NCI-H1092 (cell line): ENCODE results near the gene DLGAP3.

Experiments used
- DNase-seq: peaks from one replicate; lab custom pipeline; 2025; lab: John Stamatoyannopoulos, UW

DLGAP3 gene

DNA sequence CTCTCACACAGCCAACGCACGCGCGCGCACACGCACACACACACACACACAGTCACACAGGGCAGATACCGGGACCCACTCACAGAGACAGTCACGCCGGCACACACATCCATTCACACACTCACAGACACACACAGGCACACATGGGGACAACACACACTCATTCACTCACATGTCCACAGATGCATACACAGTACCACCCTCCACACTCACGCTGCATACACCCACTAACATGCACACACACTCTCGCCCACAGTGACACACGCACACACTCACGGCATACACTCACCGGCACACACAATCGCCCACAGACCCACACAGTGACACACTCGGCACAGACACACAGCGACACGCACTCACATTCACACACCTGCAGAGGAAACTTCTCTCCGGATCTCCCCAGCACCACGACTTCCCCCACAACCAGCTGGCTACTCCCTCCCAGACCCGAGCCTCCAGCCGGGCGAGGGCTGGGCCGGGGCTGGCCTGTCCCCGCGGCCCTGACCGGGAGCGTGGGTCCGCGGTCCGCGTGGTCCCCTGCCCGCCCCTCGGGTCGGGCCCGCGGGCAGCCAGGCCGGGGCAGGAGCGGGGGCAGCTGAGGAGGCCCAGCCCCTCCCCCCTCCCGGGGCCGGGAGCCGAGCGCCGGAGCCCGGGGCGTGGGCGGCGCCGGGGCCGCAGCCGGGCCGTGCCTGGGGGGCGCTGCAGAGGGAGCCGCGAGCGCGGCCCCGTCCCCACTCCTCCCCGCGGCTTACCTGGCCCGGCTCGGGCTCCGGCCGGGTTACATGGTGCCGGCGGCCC, 552 bp downstream of the DLGAP3 start:
- no peak for DNase-seq

GRCh38 chr1:34928066-34928696, 1.3 kb downstream of the DLGAP3 start:
- no peak for DNase-seq

DNA sequence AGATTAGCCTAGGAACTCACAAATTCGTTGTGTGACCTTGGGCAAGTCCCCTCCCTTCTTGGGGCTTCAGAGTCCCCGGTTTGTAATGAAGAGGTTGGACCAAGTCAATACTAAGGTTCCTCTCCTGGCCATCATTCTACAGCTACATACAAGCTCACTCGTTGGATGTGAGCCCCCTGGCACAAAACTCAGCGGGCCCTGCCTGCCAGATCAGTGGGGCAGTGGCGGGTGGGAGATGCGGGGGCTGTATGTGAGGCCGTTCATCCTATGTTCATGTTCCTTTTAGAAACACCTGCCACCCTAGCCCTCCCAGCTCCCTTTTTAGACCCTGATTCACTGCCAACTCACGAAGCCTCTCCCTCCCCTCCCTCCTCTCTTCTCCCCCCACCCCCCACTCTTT, 2.1 kb downstream of the DLGAP3 start:
- no peak for DNase-seq

- no peak for DNase-seq
Observed at GRCh38 chr1:34926894-34927293, 2.6 kb downstream of the DLGAP3 start.

- no peak for DNase-seq
Observed at GRCh38 chr1:34926156-34926555, 3.3 kb downstream of the DLGAP3 start.

DNA sequence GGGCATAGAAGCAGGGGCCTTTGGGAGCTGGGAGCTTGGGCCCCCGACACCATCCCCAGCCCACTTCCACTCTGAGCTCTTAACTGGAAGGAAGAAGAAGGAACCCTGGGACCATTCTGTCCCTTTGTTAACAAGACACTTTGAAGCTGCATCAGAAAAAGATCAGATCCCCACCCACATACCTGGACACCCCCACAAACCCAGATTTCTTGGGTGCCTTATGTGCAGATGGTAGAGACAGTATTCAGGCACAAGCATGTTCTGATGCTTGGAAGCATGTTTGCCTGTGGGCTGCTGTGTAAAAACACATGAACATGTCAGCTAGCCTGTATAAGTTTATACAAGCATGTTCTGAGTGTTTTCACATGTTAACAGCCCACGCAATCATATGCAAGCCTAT, 3.7 kb downstream of the DLGAP3 start:
- no peak for DNase-seq

DNA sequence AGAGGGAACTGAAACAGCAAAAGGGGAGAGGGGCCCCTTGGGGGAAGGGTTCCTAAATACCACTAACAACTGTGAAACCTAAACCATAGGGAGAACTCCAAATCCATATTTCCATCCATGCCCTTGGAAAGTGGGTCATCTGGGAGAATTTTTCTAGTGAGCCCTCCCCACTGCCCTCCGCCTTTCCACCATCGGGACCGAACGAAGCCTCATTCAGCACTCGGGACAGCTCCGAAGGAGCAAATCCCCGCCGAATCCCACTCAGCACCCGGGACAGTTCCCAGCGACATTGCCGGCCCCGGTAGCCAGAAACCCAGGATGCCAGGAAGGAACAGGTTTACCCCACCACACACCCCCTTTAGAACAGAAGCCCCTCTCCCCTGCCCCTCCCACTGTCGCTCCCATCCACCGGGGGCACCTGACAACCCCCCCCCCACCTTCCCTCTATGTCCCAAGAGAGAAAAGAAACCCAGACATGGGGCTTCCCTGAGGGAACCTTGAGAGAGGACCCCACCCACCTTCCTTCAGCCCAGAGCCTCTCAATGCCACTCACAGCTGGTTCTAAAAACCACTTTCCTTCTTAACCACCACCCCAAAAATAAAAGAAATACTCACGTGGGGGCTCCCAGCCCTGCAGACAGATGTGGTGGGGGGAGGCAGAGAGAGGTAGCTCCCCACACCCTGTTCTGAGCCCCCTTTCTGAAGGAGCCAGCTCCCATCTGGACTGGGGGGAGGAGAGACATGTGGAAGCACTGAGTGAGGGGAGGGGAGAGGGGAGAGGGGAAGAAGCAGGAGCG, 4.5 kb downstream of the DLGAP3 start:
- no peak for DNase-seq

DNA sequence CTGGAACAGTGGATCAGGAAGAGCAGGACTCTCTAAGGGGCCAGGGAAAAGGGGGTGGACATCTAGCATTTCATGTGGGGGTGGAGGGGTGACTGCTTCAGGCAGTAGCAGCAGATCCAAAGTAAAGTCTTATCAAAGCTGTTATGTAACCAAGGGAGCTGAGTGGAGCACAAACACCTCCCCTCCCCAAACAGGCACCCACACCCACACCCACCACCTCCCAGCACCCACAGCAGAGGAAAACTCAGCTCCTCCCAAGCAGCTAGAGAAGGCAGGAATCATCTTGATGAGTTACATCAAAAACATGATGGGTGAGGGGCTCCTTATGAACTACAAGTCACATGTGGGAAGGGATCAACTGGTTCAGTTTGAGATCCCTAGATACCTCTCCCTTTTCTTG, 6.0 kb downstream of the DLGAP3 start:
- DNase-seq, result no peak

GRCh38 chr1:34918977-34919561, 10.4 kb downstream of the DLGAP3 start:
- DNase-seq, result peak; percentile 79

DNA sequence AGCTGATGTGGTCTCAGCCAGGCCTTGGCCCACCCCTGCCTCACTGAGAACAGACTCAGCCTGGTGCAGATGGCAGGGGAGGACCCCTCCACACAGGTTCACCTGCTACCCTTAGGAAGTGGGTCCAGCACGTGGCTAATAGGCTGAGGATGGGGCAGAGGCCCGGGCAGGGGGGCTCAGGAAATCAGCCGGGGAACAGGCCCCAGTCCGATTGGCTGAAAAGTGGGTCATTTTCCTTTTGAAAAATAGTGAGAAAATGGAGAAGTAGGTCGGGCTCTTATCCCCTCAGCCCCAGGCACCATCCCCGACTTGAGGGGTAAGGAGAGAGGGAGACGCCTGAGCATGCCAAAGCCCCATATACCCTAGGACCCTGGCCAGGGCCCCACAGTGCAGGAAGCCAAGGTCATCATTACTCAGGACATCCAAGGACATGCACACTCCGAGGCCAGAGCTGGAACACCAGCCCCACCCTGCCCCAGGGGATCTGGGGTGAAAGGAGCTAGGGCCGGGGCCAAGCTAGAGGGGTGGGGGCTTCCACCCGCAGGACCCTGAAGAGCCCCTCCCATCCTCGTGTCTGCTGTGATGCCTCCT, 11.0 kb downstream of the DLGAP3 start:
- DNase-seq, result no peak

GRCh38 chr1:34917017-34917416, 12.4 kb downstream of the DLGAP3 start:
- DNase-seq, result no peak

GRCh38 chr1:34916104-34916503, 13.3 kb downstream of the DLGAP3 start:
- DNase-seq, result no peak

GRCh38 chr1:34915521-34915920, 13.9 kb downstream of the DLGAP3 start:
- DNase-seq, result no peak

DNA sequence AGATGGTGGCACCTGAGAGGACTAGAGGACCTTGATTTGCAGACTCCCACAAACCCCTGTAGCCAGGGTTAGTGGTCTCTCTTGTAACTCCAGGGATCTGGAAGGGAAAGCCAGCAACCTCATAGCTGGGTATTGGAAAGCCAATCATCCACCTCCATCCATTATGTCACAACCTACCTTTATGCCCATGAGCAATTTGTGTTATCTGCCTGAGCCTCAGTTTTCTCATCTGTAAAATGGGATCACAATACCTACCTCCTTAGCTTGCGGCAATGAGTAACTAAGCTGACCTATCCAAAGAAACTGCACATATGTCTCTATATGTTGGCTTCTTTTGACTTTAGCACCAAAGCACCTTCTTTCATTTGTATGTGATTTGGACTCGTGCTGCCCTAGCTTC, 14.5 kb downstream of the DLGAP3 start:
- no peak for DNase-seq

DNA sequence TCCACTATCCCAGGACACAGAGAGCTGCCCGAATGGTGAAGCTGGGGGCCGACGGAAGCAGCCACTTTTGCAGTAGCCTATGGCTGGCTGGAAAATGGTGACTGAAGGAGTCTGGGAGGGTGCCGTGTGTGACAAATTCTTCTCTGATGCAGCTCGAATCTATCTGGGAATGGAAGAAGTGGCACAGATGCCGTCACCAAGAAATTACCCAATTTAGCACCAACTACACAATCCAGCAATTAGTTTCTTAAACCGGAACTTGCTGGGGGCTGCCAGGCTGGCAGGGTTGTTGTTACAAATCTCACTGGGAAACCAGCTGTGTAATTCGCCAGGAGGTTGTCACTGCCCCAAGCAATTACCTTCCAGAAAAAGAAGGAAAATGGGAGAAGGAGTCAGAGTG, 18.0 kb downstream of the DLGAP3 start:
- DNase-seq, result no peak

GRCh38 chr1:34910425-34910824, 19.0 kb downstream of the DLGAP3 start:
- no peak for DNase-seq

GRCh38 chr1:34908369-34908768, 21.1 kb downstream of the DLGAP3 start:
- DNase-seq, result no peak

DNA sequence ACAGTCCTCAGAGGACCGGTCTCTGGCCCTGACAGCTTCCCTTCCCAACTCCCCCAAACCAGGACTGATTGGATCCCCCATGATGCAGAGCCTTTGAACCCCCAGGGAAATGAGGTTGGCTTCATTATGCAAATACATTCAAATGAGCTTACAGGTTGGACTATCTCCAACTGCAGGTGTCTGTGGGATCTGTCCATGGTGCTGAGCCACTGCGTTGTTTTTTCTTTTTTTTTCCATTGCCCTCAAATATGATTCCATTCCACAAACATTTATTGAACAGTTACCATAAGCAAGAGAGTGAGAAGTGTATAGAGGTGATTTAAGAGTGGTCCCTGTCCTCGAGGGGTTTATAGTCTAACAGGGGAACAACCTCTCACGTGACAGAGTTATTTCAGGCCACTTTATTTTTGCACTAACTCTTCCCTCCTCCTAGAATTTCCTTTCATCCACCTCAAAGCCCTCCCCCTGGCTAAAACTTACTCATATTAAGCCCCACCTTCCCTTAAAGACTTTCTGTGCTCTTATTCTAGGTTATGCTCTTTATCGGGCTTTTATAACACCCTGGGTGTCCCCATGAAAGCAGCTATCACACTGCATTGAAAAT, 21.9 kb downstream of the DLGAP3 start:
- DNase-seq, result no peak

DNA sequence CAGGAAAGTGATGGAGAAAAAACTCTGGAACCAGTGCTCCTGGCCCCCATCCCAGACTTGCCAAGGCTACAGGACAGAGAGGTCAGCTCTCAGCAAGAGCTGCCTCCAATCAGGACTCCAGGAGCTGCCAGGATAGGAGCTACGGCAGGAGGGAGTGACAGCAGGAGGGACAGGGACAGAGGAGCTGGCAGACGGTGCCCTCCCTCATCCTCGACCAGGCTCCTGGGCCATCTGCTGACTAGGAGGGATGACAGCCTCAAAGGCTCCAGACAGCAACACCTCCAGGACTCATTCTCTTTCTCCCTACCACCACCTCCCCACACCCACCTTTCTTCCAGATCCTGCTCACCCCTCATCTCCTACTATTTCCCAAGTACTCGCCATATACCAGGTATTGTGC, 22.7 kb downstream of the DLGAP3 start:
- no peak for DNase-seq

- DNase-seq, result no peak
Observed at GRCh38 chr1:34906222-34906621, 23.2 kb downstream of the DLGAP3 start.

GRCh38 chr1:34905098-34905459, 24.4 kb downstream of the DLGAP3 start:
- DNase-seq, result no peak
